Panc1 (cell line): ENCODE data around the gene FUT4. TPM values are rescaled to one million over a fixed set of nuclear protein-coding genes. Genes with fewer than 3 reads are reported as not detected.

Experiments
- ATAC-seq: fragments of 200-7000 bp; cut with Tn5 transposase; 2 replicates; pipeline ENCODE4 v1.9.1; 2020; ENCODE audit warnings: mild to moderate bottlenecking, moderate library complexity
- BruUV-seq: library from RNA; stranded (reverse); fragments of 400-500 nt; replicated peaks from 2 replicates; lab custom pipeline; 2021; lab: Mats Ljungman, UMichigan
- CTCF ChIA-PET: fragments of 300-600 bp; sonication (Branson Sonifier 250); formaldehyde crosslinking; loops from one replicate; lab custom pipeline; 2022; ENCODE audit warnings: antibody characterized with exemption; lab: Charles Lee
- POLR2A ChIA-PET: fragments of 300-600 bp; sonication (Branson Sonifier 250); formaldehyde crosslinking; loops from one replicate; lab custom pipeline; 2022; ENCODE audit warnings: antibody characterized with exemption; lab: Charles Lee
- DNase-seq: peaks from one replicate; pipeline ENCODE4 v3.0.0-alpha.2; 2010; ENCODE audit warnings: low read depth, low spot score
- H3K27ac ChIP-seq: 2 replicates; pipeline ENCODE4 v1.5.1; 2011; ENCODE audit warnings: mild to moderate bottlenecking, low read length, inconsistent platforms
- H3K27me3 ChIP-seq: fragments of 200-500 bp; sonication (Bioruptor generic); 2 replicates; pipeline ENCODE4 v1.6.0; 2014; ENCODE audit warnings: low read length, inconsistent platforms; ENCODE audit not compliant: control insufficient read depth, insufficient read depth
- H3K36me3 ChIP-seq: fragments of 200-500 bp; sonication (Bioruptor generic); 2 replicates; pipeline ENCODE4 v1.5.1; 2014; ENCODE audit warnings: inconsistent platforms, mild to moderate bottlenecking, low read length, moderate library complexity; ENCODE audit not compliant: control insufficient read depth, insufficient read depth
- H3K4me1 ChIP-seq: 2 replicates; pipeline ENCODE4 v1.5.1; 2011; ENCODE audit warnings: inconsistent platforms, mild to moderate bottlenecking, low read length, moderate library complexity; ENCODE audit not compliant: control insufficient read depth, insufficient read depth
- H3K4me3 ChIP-seq, 2 experiments: 2 replicates each; pipeline ENCODE4 v1.5.1; 2011 to 2012; ENCODE audit warnings: low read depth in 2 of 2, low read length in 2 of 2, mild to moderate bottlenecking in 2 of 2, inconsistent platforms in 1 of 2, moderate library complexity in 1 of 2
- H3K9me3 ChIP-seq: fragments of 200-500 bp; sonication (Bioruptor generic); 2 replicates; pipeline ENCODE4 v1.5.1; 2014; ENCODE audit warnings: low read depth, mild to moderate bottlenecking, inconsistent platforms, low read length, moderate library complexity; ENCODE audit not compliant: control insufficient read depth, insufficient read depth
- POLR2AphosphoS5 ChIP-seq: IDR thresholded peaks from 2 replicates; pipeline ENCODE4 v1.6.1; 2012; ENCODE audit warnings: mild to moderate bottlenecking, low read depth, low read length, moderate library complexity
- SIN3A ChIP-seq: IDR thresholded peaks from 2 replicates; pipeline ENCODE4 v1.6.1; 2012; ENCODE audit warnings: low read depth, mild to moderate bottlenecking, low read length, moderate library complexity, borderline replicate concordance; ENCODE audit not compliant: insufficient read depth
- TCF7L2 ChIP-seq: IDR thresholded peaks from 2 replicates; pipeline ENCODE4 v1.6.1; 2011; ENCODE audit warnings: mild to moderate bottlenecking, low read depth, low read length, inconsistent platforms
- in situ Hi-C: cut with HindIII; loops from 2 replicates; pipeline ENCODE4 v1.10.0; 2016; ENCODE audit warnings: low sequenced_read_pairs, low pct_unique_long_range_greater_than_20kb
- intact Hi-C: fragments of 100-400 bp; cut with micrococcal nuclease; formaldehyde crosslinking; loops from one replicate; pipeline ENCODE4 v1.10.0; 2022; ENCODE audit not compliant: unreplicated experiment
- total RNA-seq: library from RNA; stranded (reverse); gene quantifications from one replicate; pipeline ENCODE4 v1.2.1, GENCODE V29; 2021; ENCODE audit not compliant: unreplicated experiment
- TF ChIP-seq, protein P1 (sequence below), 2 experiments: IDR thresholded peaks; 2 replicates each; pipeline ENCODE4 v1.6.1; 2011 to 2012; ENCODE audit warnings: low read depth in 2 of 2, control low read depth in 1 of 2, low read length in 1 of 2, mild to moderate bottlenecking in 1 of 2, moderate library complexity in 1 of 2; ENCODE audit not compliant: insufficient read depth in 1 of 2
- TF ChIP-seq, protein P2 (sequence below): fragments of 450-650 bp; IDR thresholded peaks from 2 replicates; pipeline ENCODE4 v1.5.1; 2017; ENCODE audit warnings: mild to moderate bottlenecking

The FUT4 gene
- total RNA-seq, 1 experiment from 2014 or later: 11.2 TPM

GRCh38 chr11:94588366-94588942, 44.7 kb downstream of the FUT4 start:
- BruUV-seq: no TSS peak
- DNase-seq: no peak
- intact Hi-C loops (no loop called here), in situ Hi-C loops (no loop called here)
- ATAC-seq: no peak
- TF ChIP-seq POLR2AphosphoS5 (no peak), SIN3A (no peak), TCF7L2 (no peak)
- H3K4me1 ChIP-seq: no peaks in the 10 kb centered on the region
- H3K27ac ChIP-seq: no peak overlapping the region
- CTCF ChIA-PET: no interaction called here
- no peaks in the 10 kb centered on the region for H3K9me3 ChIP-seq
- no peaks in the 10 kb centered on the region for H3K36me3 ChIP-seq
- POLR2A ChIA-PET: interaction anchor here (0.6 kb wide), 1 partner anchor 57 kb away, joined by 3 read pairs; no protein-coding TSS in a partner anchor
- no peak overlapping the region for H3K4me3 ChIP-seq
- H3K27me3 ChIP-seq: no peaks in the 10 kb centered on the region

GRCh38 chr11:94590352-94591041, 46.8 kb downstream of the FUT4 start:
- in situ Hi-C loops: no loop called here

More at GRCh38 chr11:94590352-94591041, 46.8 kb downstream of the FUT4 start:
- no peaks in the 10 kb centered on the region for H3K27me3 ChIP-seq
- H3K4me1 ChIP-seq: no peaks in the 10 kb centered on the region
- DNase-seq (no peak), ATAC-seq (no peak)
- BruUV-seq: no TSS peak
- intact Hi-C loops: no loop called here
- no peak overlapping the region for H3K27ac ChIP-seq
- H3K9me3 ChIP-seq: no peaks in the 10 kb centered on the region
- H3K36me3 ChIP-seq: no peaks in the 10 kb centered on the region
- ChIA-PET CTCF (no interaction called here), POLR2A (no interaction called here)
- TF ChIP-seq SIN3A (no peak), POLR2AphosphoS5 (no peak), TCF7L2 (no peak)
- TF ChIP-seq, protein P1, sequence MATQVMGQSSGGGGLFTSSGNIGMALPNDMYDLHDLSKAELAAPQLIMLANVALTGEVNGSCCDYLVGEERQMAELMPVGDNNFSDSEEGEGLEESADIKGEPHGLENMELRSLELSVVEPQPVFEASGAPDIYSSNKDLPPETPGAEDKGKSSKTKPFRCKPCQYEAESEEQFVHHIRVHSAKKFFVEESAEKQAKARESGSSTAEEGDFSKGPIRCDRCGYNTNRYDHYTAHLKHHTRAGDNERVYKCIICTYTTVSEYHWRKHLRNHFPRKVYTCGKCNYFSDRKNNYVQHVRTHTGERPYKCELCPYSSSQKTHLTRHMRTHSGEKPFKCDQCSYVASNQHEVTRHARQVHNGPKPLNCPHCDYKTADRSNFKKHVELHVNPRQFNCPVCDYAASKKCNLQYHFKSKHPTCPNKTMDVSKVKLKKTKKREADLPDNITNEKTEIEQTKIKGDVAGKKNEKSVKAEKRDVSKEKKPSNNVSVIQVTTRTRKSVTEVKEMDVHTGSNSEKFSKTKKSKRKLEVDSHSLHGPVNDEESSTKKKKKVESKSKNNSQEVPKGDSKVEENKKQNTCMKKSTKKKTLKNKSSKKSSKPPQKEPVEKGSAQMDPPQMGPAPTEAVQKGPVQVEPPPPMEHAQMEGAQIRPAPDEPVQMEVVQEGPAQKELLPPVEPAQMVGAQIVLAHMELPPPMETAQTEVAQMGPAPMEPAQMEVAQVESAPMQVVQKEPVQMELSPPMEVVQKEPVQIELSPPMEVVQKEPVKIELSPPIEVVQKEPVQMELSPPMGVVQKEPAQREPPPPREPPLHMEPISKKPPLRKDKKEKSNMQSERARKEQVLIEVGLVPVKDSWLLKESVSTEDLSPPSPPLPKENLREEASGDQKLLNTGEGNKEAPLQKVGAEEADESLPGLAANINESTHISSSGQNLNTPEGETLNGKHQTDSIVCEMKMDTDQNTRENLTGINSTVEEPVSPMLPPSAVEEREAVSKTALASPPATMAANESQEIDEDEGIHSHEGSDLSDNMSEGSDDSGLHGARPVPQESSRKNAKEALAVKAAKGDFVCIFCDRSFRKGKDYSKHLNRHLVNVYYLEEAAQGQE (IDR thresholded peaks at IDR 0.05; ENCODE audit: insufficient read depth in 1 of 2, low read depth in 2 of 2, low read length in 1 of 2): no peak
- TF ChIP-seq, protein P2, sequence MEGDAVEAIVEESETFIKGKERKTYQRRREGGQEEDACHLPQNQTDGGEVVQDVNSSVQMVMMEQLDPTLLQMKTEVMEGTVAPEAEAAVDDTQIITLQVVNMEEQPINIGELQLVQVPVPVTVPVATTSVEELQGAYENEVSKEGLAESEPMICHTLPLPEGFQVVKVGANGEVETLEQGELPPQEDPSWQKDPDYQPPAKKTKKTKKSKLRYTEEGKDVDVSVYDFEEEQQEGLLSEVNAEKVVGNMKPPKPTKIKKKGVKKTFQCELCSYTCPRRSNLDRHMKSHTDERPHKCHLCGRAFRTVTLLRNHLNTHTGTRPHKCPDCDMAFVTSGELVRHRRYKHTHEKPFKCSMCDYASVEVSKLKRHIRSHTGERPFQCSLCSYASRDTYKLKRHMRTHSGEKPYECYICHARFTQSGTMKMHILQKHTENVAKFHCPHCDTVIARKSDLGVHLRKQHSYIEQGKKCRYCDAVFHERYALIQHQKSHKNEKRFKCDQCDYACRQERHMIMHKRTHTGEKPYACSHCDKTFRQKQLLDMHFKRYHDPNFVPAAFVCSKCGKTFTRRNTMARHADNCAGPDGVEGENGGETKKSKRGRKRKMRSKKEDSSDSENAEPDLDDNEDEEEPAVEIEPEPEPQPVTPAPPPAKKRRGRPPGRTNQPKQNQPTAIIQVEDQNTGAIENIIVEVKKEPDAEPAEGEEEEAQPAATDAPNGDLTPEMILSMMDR: no peak
- H3K4me3 ChIP-seq: no peak overlapping the region
